NCI-H2171 (cell line): ENCODE results near the gene UQCC5.

Experiments used
- DNase-seq: peaks from one replicate; lab custom pipeline; 2025; lab: John Stamatoyannopoulos, UW

UQCC5 gene

GRCh38 chr3:52534281-52535183 is 1.9 kb upstream of the UQCC5 start:
- DNase-seq: no peak

GRCh38 chr3:52535411-52536111 is 844 bp upstream of the UQCC5 start:
- no peak for DNase-seq

- no peak for DNase-seq
These were observed 365 bp upstream of the UQCC5 start for GRCh38 chr3:52536112-52536368.

- no peak for DNase-seq
These were observed 788 bp downstream of the UQCC5 start for GRCh38 chr3:52537165-52537620.

- no peak for DNase-seq
These were observed 1.5 kb downstream of the UQCC5 start for GRCh38 chr3:52537726-52538421.

- no peak for DNase-seq
These were observed 2.7 kb downstream of the UQCC5 start for GRCh38 chr3:52539010-52539653.

GRCh38 chr3:52541050-52541449 is 4.6 kb downstream of the UQCC5 start:
- DNase-seq: no peak

- DNase-seq: no peak
These were observed 8.5 kb downstream of the UQCC5 start for GRCh38 chr3:52544937-52545336.

GRCh38 chr3:52546111-52546901 is 9.9 kb downstream of the UQCC5 start:
- DNase-seq: no peak

- DNase-seq: no peak
These were observed 10.7 kb downstream of the UQCC5 start for GRCh38 chr3:52547143-52547542.

GRCh38 chr3:52551118-52551517 is 14.7 kb downstream of the UQCC5 start:
- no peak for DNase-seq

- DNase-seq: no peak
These were observed 15.7 kb downstream of the UQCC5 start for GRCh38 chr3:52552089-52552488.

GRCh38 chr3:52554026-52554755 is 17.8 kb downstream of the UQCC5 start:
- DNase-seq: no peak

- DNase-seq: no peak
These were observed 18.7 kb downstream of the UQCC5 start for GRCh38 chr3:52555056-52555455.

- DNase-seq: no peak
These were observed 20.9 kb downstream of the UQCC5 start for GRCh38 chr3:52557011-52557960.

GRCh38 chr3:52558436-52558835 is 22.0 kb downstream of the UQCC5 start:
- no peak for DNase-seq

- no peak for DNase-seq
These were observed 24.8 kb downstream of the UQCC5 start for GRCh38 chr3:52561028-52561747.

GRCh38 chr3:52563984-52564383 is 27.6 kb downstream of the UQCC5 start:
- DNase-seq: no peak

GRCh38 chr3:52568069-52568468 is 31.7 kb downstream of the UQCC5 start:
- no peak for DNase-seq
